ENCODE measurements around the gene ACSS3. TPM values are rescaled to one million over a fixed set of nuclear protein-coding genes. Genes with fewer than 3 reads are reported as not detected.

Gene ACSS3
- total RNA-seq, 1 experiment from 2014 or later: 19.3 TPM

DNA sequence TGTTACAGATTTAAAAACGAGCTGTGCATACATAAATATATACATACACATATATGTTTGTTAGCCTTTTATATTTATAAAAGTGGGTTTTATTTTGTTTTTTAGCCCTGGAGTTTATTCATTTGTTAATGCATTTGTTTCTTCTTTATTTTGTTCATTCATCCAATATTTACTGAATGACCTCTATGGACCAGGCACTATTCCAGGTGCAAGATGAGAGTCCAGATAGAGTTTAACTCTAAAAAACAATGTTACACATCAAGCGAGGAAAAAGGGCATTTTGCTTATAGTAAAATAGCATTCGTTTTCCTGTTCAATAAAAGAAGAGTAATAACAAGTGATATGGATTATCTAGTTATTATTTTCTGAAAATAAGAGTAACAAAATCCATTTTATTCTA lies 14.2 kb downstream of the ACSS3 start:
- Histone ChIP-seq H4K8ac (replicated peaks; ENCODE audit: insufficient read length, low read depth, low read length) (no peak overlapping the region), H3K14ac (ENCODE audit: insufficient read depth, low read length) (no peak overlapping the region), H3T11ph (ENCODE audit: low read length) (no peak overlapping the region), H3K9ac (ENCODE audit: extremely low read depth, insufficient read length, low read length) (no peak overlapping the region), H4K5ac (ENCODE audit: insufficient read length, low read depth, low read length) (no peak overlapping the region), H2AFZ (ENCODE audit: low read length) (no peak overlapping the region), H3K18ac (ENCODE audit: insufficient read length, low read depth, low read length) (no peak overlapping the region), H3K4me2 (ENCODE audit: insufficient read depth, insufficient read length, low read length) (no peak overlapping the region), H4K20me1 (ENCODE audit: control insufficient read depth, insufficient read depth, insufficient read length) (no peaks in the 10 kb centered on the region), H3K23me2 (ENCODE audit: insufficient read length, low read depth, low read length, poor library complexity, severe bottlenecking) (no peaks in the 10 kb centered on the region), H3K4me1 (ENCODE audit: insufficient read depth, low read length) (no peaks in the 10 kb centered on the region; the same call in 1 of the 2 replicates), H3K56ac (ENCODE audit: insufficient read length, low read depth, low read length) (no peak overlapping the region), H2BK20ac (ENCODE audit: low read depth, low read length, poor library complexity, severe bottlenecking) (no peak overlapping the region), H2BK15ac (ENCODE audit: low read depth, low read length) (no peak overlapping the region), H3K79me2 (ENCODE audit: insufficient read depth, low read length) (no peaks in the 10 kb centered on the region), H3K23ac (ENCODE audit: insufficient read length, low read depth, low read length) (no peak overlapping the region), H3K27me3 (ENCODE audit: insufficient read depth, low read length) (no peaks in the 10 kb centered on the region), H2BK12ac (ENCODE audit: insufficient read length, low read depth, low read length) (no peak overlapping the region), H2BK120ac (ENCODE audit: low read depth, low read length, poor library complexity, severe bottlenecking) (no peak overlapping the region), H4K91ac (ENCODE audit: insufficient read length, low read depth, low read length) (no peak overlapping the region), H3K79me1 (ENCODE audit: insufficient read depth, low read depth, low read length, poor library complexity, severe bottlenecking) (no peaks in the 10 kb centered on the region), H3K27ac (ENCODE audit: insufficient read length, low read depth, low read length) (no peak overlapping the region), H3K4ac (ENCODE audit: low read depth, low read length) (no peak overlapping the region), H3K9me3 (ENCODE audit: control insufficient read depth, low read depth, low read length) (no peaks in the 10 kb centered on the region), H2BK5ac (ENCODE audit: insufficient read length, low read length) (no peak overlapping the region), H2AK5ac (ENCODE audit: insufficient read length, low read length) (no peak overlapping the region)
- TF ChIP-seq, protein P1, sequence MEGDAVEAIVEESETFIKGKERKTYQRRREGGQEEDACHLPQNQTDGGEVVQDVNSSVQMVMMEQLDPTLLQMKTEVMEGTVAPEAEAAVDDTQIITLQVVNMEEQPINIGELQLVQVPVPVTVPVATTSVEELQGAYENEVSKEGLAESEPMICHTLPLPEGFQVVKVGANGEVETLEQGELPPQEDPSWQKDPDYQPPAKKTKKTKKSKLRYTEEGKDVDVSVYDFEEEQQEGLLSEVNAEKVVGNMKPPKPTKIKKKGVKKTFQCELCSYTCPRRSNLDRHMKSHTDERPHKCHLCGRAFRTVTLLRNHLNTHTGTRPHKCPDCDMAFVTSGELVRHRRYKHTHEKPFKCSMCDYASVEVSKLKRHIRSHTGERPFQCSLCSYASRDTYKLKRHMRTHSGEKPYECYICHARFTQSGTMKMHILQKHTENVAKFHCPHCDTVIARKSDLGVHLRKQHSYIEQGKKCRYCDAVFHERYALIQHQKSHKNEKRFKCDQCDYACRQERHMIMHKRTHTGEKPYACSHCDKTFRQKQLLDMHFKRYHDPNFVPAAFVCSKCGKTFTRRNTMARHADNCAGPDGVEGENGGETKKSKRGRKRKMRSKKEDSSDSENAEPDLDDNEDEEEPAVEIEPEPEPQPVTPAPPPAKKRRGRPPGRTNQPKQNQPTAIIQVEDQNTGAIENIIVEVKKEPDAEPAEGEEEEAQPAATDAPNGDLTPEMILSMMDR (conservative IDR thresholded peaks at IDR 0.05): no peak
- peaks cover 23 to 24% of the 10 kb centered on the region in 2 experiments for H3K4me1 Mint-ChIP-seq
- H3K27ac Mint-ChIP-seq: no peak overlapping the region
- no peaks in the 10 kb centered on the region for H3K9me3 Mint-ChIP-seq
- no peaks in the 10 kb centered on the region for H3K36me3 Mint-ChIP-seq (ENCODE audit: insufficient read depth in 1 of 3, low read depth in 3 of 3)
- DNase-seq: no peak
- no CpG with 5 or more reads among the region's 3 CpGs for WGBS (ENCODE audit: extremely low coverage, insufficient read length, low lambda C conversion rate)
- H3K4me3 Mint-ChIP-seq: no peak overlapping the region
- no peaks in the 10 kb centered on the region for H3K27me3 Mint-ChIP-seq (ENCODE audit: low read depth)

Measured in H9 (cell line).